CD4-positive, alpha-beta T cell treated with Interleukin-15 for 4 hours (primary cell): Measurements from ENCODE around the gene BEGAIN.
A peak's percentile ranks its signal among the peaks of the same experiment; 100 is the strongest.

Source experiments
- DNase-seq: peaks from one replicate; pipeline ENCODE4 v3.0.0-alpha.2; 2020; ENCODE audit warnings: low spot score

BEGAIN gene

DNA sequence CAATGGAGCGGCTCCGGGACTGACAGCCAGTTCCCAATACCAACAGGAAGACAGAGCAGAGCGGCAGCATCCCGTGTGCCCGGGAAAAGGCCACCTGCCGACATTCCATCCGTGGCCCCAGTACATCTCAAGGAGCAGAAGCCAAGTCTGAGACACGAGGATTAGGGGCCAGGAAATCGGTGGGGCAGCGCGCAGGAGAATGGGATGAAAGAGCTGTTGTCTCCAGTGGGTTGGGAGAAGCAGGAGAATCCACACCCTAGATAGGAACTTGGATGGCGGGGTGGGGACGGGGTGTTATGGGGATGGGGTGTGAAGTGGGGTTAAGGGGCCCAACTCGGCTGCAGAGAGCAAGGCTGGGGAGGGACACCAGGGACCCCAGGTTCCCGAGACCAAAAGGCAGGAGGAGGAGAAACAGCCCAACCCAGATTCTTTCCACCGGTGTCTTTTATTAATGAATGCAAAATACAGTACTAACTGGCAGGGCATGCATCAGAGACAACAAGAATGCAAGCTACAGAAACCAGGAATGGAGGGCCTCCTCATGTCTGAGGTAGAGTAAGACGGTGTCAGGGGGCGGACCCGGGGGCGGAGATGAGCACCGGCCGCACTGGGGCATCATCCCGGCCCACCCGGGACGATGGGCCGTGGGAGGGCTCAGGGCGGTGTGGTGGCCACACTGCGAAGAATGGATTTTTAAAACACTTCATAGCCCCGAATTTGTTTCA, 50.3 kb downstream of the BEGAIN start:
- DNase-seq, result no peak

DNA sequence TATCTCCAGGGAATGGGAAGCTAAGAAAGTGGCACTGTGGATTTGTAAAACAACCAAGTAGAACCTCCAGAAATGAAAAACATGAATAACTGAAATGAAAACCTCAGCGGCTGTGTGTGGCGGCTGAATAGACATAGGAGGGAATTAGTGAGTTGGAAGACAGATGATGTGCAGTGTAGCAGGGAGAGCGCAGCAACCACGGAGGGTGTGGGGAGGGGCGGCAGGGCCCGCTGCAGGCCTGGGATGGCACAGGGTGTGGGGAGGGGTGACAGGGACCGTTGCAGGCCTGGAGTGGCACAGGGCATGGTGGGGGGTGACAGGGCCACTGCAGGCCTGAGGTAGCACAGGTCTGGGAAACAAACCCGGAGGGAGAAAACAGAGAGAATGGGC, 51.1 kb downstream of the BEGAIN start:
- no peak for DNase-seq

DNA sequence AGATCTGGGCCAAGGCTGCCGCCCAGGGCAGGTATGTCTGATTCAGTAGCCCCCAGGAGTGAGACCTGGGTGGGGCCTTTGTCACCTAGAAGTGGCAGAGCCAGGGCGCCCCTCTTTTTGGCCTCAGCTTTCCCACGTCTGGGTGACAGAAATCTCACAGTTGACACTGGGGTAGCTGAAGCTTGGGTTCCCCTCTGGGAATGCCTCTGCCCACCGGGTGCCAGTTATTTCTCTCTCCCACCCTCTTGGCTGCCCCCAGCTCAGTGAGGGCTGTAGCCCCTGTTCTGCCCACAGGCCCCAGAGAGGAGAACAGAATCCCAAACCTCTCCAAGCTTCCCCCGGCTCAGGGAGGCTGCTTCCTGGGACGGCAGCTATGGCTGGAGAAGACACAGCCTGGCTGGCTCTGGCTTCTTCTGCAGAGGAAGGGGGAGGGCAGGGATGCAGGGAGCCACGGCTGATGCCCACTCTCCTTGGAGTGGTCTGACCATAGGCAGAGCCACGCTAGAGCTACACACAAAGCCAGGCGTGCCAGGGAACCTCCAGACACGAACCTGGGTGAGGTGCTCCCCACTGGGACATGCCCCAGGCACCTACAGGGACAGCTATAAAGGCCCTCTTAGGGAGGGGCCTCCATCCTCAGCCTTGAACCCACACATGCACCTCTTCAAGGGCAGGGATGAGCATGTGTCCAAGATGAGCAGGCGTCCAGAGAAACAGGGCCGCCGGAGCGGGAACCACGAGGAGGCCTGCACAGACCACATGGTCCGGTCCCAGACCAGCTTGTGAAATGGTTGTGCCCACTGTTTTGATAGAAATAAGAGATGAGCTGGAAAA, 51.7 kb downstream of the BEGAIN start:
- DNase-seq, result no peak

DNA sequence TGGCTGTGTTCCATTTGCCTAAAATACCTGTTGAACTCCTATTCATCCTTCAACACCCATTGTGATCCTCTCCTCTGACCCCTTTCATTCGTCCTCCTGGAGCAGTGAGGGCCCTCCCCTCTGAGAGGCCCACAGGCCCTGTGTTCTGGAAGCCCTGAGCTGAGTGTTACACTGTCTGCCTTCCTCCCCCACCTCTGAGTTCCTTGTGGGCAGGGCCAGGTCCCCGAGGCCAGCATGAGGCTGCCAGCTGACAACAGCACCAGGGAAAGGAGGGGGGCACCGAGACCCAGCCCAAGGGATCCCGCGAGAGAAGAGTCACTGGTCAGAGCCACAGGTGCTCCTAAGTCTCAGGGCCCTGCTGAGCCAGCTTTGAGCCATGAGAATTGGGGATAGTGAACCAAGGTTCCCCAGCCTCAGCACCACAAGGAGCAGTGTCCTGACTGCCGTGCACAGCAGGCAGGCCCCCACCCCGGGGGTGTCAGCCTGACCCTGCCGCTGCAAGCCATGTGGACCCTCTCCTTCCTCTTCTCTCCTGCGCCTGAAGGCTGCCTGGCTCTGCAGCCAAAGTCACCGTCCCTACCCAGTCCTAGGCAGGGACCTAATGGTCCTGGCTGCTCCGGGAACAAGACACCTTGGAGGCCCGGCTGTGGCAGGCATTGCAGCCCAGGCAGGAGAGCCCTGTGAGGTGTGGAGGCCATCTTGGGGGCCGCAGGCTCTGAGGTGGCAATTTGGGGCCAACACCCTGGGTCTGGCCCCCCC, 52.5 kb downstream of the BEGAIN start:
- DNase-seq, result no peak

DNA sequence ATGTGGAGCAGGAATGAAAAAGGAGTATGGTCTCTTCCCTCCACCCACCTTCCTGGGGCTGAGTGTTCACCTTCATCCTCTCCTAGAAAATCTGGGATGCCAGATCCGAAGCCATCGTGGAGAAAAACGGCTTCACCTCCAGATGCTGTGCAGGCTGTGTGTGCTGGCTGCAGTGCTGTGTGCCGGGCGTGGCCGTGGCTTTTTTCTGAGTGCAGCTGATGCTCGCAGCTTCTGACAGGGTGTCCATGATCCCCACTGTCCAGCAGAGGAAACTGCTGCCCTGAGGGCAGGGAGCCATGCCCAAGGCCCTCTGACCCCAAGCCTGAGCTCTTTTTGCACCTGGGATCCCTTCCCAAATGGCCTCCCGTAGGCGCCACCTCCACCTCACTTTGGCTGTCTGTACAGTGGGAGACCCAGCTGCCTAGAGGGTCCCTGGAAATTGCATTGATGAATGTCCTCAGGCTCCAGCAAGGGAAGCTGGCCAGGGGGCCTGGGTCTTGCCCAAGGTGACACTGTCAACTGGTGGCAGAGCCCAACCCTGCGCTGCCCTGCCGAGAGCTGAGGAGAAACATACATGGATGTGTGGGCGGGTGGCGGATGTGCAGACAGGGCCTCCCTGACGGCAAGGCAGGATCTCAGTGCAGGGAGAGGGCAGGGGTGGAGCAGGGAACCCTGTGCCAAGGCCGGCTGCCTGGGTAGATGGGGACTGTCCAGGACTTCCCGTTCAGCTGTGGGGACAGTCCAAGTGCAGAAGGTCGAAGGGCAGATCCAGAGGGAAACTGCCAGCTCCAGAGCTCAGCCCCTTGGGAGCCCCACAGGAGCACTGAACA, 53.3 kb downstream of the BEGAIN start:
- no peak for DNase-seq

DNA sequence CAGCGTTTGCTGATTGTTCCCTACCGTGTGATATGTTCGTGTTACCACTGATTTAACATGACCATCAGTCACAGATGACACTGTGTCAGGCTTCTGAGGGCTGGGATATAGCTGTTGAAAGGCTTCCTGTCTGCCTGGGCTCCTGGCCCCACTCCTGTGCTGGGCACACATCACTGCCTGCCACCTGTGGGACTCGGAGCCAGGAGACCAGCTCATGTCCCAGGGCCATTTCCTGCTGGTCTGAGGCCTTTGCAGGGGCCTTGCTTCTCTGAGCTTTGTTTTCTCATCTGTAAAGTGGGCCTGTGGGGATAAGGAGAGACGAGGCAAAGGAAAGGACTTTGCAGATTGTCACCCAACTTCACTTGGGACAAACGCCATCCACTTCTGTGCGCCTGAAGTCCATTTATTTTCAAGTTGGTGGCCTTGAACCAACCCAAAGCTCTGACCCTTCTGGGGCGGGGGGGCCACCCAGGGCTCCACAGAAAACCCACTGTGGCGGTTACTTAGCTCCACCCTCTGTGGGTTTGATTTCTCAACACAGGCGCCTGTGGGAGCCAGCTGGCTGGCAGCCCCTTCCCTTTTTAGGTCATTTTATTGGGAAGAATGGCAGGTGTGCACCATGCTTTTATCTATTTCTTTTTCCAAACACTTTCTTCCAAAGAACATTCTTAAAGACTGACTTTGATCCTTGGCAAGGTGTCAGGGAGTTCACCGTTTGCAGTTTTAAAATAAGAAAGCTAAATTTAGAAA, 54.1 kb downstream of the BEGAIN start:
- DNase-seq, result no peak

DNA sequence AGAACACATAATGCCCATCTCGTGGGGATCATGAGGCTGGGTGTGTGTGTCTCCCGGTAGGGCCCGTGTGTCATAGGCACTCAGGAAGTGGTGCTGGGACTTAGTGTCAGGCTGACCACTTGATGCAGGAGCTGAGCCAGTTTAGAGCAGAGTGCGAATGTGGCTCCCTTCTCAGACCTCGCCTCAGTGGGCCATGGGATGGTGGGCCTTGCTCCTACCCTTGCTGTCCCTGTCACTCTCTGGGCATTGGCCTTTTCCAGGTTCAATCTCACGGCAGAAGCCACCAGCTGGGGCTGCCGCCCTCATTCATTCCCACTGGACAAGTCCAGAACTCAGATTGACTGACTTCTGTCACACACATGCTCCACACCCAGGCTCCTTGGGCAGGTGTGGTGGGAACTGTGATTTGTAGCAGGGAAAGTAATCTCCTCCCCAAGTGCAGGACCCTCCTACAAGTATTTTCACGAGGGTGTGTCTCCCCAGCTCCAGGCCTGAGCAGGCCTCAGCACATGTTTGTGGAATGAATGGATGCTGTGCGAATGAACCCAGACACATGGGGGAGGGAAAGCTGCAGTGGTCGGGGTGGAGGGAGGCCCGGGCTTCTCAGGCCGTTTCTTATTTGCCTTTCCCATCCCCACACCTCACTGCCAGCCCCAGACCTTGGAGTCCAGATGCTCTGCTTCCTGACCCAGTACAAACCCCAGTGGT, 54.9 kb downstream of the BEGAIN start:
- DNase-seq, result no peak

DNA sequence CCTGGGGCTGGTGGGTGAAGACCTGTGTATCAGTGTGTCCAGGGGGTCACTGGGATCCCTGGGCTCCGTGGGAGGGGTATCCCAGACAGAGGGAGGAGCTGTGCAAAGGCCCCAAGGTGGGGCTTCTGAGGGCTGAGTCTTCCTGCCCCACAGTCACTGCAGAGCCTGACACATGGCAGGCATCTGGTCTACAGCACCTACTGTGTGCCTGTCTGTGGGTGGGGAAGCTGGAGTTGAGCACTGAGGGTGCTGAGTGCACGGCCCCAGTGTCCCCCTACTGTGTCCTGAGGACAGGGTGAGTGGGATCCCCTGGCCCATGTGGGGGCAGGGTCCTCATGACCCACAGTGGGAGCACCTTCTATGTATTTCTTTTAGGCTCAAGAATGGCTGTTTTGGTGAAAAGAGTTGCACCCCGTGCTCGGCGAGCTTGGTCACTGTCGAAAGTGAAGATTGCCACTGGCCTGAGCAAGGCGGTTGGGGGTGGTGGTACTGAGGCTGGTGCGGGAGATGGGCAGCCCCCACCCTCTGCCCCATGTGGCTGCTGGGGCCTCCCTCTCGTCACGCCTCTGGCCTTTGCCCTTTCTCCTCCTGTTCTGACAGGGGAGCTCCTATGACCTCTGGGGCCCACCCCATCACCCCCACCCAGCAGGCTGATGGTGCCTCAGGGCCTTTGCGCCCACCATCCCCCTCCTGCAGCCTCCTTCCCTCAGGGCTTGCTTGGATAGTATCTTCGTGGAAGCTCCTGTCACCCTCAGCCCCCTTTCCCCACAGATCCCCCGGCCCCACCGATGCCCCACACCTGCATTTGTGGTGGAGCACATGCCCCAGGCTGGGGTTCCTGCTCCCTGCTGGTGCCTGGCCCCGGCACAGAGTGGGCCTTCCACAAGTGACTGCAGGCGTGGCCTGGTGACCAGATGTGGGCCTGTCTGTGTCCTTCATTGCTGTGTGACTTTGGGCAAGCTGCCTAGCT, 55.8 kb downstream of the BEGAIN start:
- DNase-seq, result no peak

DNA sequence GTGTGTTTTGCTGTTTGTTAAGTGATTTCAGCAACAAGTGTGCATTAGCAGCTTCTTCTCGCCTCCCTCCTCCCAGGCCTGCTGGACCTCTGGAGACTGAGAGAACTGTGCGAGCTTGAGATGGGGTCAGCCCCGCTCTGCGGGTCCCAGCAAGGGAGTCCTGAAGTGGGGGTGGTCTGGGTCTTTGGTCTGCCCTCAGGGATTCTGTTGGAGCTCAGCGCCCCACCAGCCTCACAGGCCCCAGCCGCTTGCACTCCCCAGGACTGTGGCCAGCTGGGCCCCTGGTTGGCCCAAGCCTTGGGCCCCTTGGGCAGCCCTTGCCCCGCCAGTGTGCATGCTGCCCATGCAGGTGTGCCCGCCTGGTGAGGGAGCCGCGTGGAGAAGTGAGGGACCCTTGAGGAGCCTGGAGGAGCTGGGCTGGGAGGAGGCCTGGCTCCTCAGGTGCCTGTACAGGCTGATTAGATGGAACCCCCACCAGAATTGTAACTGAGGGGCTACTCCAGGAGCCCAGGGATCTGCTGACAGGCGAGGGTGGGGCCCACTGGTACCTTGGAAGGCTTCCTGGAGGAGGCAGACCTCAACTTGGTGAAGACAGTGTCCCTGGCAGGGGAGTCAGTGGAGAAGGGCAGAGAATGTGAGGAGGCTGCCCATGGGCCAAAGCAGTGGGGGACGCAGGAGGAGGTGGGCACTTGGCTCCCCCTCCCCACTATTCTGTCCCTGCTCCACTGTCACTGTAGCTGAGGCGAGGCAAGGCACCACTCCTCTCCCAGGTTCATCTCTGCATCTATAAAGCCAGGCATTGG, 56.7 kb downstream of the BEGAIN start:
- DNase-seq, result no peak

DNA sequence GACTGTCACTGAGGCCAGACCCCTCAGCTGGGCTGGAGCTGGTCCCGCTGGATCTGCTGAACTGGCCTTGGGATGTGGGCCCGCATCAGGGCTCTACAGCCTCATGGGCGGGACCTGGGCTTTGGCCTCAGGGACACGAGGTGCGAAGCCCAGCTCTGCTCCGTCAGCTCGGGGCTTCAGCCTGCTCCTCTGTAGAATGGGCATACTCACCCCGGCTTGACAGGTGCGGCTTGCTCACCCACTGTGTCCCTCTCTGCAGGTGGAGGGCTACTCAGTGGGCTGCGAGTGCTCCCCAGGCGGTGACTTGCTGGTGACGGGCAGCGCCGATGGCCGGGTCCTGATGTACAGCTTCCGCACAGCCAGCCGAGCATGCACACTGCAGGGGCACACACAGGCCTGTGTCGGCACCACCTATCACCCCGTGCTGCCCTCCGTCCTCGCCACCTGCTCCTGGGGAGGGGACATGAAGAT, 57.6 kb downstream of the BEGAIN start:
- DNase-seq, result no peak

DNA sequence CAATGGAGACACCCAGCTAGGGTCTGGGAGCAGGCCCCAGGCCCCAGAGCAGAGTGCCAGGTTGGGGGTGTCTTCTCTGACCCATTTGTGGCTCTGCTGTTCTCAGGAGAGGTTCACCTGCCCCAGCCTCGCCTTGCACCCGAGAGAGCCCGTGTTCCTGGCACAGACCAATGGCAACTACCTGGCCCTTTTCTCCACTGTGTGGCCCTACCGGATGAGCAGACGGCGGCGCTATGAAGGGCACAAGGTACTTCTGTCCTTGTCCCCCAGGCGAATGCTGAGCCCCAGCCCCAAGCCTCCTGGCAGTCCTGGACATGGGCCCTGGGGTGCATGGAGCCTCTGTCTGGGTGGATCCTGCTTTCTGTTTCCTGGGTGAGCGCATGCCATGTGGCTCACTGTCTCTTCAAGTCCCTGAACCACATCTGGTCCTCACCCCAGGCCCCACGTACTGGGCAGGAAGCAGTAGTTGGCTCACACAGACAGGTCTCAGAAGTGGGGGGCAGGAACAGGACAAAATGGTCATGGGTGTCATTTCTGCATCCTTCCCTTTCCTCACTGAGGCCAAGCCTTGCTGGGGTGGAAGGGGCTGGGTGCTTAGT, 58.2 kb downstream of the BEGAIN start:
- DNase-seq, result no peak

DNA sequence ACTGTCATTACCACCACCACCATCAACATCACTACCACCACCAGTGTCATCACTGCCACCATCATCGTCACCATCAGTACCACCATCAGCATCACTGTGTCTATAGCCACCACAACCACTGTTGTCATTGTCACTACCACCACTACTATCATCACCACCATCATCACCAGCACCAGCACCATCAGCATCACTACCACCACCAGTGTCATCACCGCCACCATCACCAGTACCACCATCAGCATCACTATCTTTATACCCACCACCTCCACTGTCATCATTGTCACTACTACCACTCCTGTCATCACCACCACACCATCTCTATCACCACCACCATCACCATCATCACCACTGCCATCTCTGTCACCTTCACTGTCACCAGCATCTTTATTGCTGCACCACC, 60.6 kb downstream of the BEGAIN start:
- no peak for DNase-seq

DNA sequence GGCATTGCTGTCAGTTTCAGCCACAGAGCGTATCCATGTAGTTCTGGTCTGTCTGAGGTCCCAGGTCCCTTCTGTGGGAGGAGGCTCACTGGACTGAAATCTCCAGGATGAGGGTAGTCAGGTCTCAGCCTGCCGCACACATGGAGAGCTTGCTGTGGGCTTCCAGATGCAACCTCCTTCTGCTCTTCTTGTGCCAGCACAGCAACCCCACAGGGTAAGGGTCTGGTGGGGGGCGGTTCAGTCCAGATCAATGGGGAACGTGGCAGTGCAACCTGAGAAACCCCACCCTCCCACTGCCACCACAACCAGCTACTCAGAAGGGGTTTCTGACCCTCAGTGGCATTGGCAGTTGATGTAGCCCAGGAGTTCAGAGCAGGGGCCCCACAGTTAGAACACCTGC, 61.2 kb downstream of the BEGAIN start:
- no peak for DNase-seq

DNA sequence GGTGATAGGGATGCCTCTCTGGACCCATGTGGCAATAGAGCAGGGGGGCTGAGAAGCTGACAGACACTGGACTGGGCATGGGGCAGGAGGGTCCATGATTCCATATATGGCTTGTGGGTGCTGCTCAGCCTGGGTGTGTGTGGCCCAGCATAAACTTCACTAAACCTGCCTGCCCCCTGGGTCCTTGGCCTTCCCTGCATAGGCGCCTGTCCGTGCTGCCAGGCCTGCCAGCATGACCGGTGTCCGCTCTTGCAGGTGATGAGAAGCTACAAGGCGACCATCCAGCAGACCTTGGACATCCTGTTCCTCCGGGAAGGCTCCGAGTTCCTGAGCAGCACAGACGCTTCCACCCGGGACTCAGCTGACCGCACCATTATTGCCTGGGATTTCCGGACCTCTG, 61.6 kb downstream of the BEGAIN start:
- no peak for DNase-seq

DNA sequence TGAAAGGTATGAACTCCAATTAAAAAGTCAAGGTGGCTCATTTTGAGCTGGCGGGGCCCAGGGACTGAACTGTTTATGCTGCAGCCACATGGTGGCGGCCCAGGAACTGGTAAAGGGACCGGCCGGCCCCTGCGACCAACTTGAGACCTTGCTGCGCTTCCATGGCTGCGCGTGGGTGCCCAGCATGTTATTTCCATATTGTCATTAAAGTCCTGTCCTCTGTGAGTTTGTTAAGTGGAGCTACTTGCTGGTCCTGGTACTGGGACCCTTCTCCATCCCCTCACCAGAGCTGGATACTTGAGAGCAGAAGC, 62.3 kb downstream of the BEGAIN start:
- DNase-seq, result peak; percentile 13

DNA sequence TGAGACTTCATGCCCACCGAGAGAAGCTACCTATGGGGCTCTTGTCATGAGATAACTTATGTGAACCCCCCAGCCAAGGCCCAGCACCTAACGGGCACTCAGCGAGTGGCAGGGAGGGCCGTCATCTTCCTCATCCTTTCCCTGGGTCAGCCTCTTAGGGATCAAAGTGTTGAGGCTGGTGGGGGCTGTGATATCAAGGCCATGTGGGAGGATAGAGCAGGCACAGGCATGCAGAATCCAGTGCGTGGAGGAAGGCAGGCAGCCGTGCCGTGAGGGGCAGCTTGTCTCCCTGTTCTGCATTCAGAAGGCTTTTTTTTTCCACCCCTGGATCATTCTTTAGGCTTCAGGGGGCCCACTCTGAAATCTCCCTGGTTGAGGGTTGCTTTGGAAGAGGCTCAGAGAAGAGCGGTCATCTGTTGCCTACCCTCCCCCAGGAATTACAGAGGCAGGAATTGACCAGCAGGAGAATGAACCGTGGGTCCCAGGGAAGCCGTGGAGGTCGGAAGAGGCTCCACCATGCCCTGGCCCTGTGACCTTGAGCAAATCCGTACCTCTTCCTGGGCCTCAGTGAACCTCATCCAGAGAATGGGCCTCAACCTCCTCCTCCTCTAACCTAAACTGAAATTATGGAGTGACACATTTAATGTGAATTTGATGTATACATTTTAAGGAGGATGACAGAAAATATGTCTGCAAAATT, 62.8 kb downstream of the BEGAIN start:
- DNase-seq, result no peak

DNA sequence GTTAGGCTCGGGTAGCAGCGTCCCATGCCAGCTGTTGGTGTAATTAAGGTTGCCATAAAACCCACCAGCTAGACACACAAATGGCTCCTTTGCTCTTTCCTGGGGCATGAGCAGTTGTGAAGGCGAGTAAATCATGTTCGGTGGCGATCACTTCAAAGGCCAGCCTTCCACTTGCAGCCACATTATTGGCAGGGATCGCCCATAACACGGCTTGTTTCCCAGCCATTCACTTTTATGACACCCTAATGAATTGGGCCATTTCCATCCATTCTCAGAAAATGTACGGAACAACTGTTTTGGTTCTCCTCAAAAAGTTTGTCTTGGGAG, 63.4 kb downstream of the BEGAIN start:
- no peak for DNase-seq
